Measurements from ENCODE around the gene CPEB3.
"Not testable (repeated sequence)": the region's sequence is repeated elsewhere in the genome, so short reads cannot be mapped to it uniquely, and the experiment has no call there.

CPEB3 gene

DNA sequence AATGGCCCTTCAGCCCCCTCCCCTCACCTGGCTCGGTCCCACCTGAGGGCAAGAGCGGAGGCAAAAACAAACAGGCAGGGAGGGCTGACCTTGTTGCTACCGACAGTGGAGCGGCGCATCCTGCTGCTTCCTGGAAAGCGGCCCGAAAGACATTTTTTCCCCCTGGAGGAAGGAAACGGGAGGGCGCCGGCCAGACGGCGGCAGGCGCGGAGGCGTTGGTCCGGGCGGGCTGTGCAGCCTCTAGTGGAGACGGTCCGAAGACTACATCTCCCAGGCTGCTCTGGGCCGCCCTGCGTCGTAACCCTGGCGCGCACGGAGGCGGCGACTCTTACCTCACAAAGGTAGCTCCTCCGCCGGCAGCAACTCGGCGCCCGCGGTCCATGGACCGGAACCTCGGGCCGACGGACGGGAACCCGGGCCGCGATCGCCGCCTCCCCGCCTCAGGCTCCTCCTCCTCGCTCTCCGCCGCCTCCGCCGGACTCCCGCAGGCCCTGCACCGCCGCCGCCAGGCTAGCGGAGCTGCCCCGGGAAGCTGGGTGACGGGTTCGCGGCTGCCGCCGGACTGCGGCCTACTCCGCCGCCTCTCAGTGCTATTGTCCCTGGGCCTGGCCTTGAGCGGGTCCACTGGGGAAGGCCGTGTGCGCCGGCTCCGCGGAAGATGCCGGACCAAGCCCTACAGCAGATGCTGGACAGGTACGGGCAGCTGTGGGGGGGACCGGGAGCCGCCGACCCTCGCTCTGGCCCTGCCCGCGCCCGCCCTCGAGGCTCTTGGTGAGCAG lies at the start of gene CPEB3, which contains the start of gene MARCHF5:
CPEB3 (minus strand) TSS at position 242 of the 779 bp plus-strand sequence. CDS start 50,728 bp downstream, outside the sequence.
MARCHF5 (plus strand) TSS at position 331 of the 779 bp plus-strand sequence; CDS start at position 659, 328 bp downstream.
- peak; percentile 95 for DNase-seq

DNA sequence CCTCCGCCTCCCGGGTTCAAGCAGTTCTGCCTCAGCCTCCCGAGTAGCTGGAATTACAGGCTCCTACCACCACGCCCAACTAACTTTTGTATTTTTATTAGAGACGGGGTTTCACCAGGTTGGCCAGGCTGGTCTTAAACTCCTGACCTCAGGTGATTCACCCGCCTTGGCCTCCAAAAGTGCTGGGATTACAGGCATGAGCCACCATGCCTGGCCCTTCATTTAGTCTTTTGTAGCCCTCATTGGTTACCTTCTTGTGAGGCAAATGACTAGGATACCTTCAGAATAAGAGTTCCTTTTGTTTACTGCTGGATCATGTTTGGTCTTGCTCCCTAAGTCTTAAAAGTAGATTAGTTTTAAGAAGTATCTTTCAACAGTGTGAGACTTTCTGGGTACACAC lies 39.0 kb upstream of the CPEB3 start:
- DNase-seq = not testable (repeated sequence)

DNA sequence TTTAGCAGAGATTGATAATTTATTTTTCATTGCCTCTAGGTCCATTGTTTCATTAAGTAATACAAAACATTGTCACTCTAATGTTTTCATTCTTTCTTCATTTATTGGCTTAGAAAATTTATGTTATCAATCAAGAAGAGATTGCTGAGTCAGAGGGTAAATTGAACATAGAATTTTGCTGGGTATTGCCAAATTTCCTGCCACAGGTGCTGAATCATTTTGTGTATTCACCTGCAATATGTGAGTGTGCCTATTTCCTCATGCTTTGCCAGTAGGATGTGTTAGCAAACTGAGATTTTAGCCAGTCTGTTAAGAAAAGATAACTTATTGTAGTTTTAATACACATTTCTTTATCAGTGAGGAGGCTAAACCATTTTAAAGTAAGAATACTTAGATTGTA lies 38.1 kb upstream of the CPEB3 start:
- peak; percentile 10 for DNase-seq

DNA sequence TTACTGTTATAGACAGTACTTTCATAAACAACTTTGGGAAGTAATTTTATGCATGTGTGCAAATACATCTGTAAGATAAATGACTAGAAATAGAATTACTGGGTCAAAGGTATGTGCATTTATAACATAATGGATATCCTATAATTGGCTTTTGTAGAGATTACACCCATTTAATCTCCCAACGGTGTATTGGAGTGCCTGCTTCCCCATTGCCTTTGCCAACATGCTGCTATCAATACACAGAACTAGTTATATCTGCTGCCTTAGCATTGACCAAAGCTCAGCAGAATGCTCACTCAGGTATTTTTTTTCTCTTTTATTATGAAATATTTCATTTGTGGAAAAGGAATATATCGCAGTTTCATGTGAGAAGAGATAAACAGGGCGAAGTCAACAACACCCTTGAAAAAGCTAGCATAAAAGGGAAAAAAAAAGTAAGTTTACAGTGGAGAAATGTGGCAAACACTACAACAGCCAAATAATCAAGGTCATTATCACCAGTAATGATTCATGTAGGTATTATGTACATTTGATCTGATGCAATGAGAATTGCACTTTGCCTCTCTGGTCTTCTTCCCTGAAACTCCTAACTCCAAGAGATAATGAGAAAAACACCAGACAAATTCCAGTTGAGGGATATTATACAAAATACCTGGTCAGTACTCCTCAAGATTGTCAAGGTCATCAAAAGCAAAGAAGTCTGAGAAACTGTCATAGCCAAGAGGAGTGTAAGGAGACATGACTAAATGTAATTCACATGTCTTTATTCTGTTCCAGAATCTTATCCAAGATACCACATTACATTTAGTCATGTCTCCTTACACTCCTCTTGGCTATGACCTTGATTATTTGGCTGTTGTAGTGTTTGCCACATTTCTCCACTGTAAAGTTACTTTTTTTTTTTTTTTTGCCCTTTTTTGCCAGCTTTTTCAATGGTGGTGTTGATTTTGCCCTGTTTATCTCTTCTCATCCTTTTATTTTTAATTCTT lies 36.9 kb upstream of the CPEB3 start:
- peak; percentile 15 for DNase-seq

DNA sequence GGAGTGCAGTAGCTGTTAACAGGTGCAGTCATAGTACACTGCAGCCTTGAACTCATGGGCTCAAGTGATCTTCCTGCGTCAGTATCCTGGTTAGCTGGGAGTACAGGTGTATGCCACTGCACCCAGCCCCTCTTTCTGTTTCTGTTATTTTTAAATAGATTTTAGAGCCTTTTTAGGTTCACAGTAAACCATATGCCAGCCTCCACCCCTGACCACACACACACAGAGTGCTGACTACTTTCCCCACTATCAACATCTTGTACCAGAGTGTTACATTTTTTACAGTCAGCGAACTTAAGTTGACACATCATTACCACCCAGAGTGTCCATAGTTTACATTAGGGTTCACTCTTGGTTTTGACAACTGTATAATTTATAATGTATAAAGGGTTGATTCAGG lies 32.2 kb upstream of the CPEB3 start:
- DNase-seq = peak; percentile 42

DNA sequence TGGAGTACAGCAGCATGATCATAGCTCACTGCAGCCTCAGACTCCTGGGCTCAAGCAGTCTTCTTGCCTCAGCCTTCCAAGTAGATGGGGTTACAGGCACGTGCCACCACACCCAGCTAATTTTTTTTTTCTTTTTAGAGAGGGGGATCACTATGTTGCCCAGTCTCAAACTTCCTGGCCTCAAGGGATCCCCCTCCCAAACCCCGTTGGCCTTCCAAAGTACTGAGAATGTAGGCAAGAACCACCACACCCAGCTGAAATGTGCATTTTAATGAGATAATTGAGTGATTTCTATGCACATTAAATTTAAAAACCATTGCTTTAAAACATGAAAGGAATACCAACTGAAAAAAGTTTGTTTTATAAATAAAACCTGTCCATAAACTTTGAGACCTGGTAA lies 25.7 kb upstream of the CPEB3 start:
- DNase-seq = no peak

DNA sequence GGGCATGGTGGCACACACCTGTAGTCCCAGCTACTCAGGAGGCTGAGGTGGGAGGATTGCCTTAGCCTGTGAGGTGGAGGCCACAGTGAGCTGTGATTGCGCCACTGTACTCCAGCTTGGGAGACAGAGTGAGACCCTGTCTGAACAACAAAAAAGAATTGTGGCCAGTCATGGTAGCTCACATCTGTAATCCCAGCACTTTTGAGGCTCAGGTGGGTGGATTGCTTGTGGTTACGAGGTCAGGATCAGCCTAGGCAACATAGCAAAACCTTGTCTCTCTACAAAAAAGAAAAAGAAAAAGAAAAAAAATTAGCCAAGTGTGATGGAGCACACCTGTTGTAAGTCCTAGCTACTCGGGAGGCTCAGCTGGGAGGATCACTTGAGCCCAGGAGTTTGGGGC lies 22.9 kb upstream of the CPEB3 start:
- DNase-seq = no peak

DNA sequence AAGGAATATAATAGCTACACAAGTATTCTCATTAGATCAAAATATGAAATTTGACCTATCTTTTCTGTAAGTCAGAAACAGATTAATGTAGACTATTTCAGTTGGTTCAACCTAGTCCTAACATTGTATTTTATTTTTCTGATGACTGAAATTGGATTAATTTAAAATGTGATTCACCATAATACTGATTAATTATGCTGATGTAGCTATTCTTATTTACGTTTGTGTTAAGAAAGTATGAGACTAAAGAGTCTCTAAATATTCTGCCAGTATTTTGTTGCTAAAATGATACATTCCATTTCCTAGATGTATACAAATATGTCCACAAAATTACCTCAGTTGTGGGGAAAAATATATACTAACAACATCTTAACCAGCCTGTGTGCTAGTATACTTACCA lies 18.4 kb upstream of the CPEB3 start:
- no peak for DNase-seq

DNA sequence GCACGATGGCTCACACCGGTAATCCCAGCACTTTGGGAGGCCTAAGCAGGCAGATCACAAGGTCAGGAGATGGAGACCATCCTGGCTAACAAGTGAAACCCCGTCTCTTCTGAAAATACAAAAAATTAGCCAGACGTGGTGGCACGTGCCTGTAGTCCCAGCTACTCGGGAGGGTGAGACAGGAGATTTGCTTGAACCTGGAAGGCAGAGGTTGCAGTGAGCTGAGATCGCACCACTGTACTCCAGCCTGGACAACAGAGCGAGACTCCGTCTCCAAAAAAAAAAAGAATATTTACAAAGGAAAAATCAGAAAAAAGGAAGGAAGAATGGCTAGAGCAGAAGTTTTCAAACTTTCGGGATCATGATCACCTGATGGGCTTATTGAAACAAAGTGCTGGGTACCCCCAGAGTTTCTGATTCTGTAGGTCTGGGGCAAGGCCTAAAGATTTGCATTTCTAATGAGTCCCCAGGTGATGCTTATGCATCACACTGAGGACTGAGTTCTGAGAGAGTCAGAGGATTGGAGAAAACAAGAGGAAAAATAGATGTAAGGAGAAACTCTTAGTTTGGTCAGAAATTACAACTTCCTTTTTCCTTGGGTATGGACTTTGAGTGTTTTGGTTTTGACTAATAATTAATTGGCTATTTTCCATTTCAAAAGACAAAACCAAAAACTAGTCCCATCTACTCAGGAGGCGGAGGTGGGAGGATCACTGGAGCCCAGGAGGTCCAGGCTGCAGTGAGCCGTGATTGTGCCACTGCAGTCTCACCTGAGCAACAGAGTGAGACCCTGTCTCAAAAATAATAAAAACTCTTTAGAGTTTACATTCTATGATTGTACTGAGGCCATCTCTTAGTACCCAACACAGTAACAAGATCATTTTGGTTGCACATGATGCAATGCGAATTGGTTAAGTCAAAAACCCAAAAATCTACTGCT lies 14.5 kb upstream of the CPEB3 start:
- no peak for DNase-seq

DNA sequence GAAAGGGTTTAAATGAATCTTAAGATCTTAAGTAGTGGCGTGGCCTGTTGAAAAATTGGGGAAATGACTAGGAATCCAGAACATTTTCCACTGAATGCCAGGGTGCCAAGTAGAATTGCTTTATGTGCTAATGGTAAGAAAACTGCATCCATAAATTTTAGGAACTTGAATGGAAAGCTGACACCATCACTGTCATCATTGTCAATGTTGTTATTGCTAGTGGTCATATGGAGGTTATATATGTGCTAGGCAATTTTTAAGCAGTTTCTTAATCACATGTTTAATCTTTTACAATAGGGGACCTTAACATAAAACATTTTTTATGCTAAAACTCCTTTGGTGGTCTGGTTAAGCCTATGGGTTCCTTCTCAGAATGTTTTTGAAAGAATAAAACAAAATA lies 13.2 kb upstream of the CPEB3 start:
- DNase-seq = no peak

DNA sequence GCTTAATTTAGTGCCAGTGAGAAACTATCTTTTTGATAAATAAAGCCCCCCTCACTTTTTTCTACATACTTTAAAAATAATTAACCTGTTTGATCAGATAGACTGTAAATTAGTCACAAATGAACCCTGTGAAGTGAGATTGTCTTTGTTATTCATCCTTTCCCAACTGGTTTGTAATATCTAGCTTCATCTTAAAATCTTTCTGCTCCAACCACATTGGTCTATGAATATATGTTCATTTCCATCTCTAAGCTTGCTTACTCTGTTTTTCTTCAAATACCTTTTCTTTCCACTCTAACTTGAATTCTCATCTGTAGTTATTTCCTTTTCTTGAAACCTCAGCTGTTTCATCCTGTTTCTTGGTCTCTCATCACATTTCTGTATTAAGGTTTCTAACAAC lies 12.2 kb upstream of the CPEB3 start:
- no peak for DNase-seq

DNA sequence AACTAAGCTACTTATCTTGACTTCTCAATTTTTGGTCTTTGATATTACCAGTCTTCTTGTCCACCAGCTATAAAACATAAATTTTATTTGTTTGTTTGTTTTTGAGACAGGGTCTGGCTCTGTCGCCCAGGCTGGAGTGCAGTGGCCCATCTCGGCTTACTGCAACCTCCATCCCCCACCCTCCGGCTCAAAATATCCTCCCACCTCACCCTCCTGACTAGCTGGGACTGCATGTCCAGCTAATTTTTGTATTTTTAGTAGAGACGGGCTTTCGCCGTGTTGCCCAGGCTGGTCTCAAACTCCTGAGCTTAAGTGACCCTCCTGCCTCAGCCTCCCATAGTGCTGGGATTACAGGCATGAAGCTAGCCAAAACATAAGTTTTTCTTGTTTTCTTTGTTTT lies 7.6 kb upstream of the CPEB3 start:
- no peak for DNase-seq

DNA sequence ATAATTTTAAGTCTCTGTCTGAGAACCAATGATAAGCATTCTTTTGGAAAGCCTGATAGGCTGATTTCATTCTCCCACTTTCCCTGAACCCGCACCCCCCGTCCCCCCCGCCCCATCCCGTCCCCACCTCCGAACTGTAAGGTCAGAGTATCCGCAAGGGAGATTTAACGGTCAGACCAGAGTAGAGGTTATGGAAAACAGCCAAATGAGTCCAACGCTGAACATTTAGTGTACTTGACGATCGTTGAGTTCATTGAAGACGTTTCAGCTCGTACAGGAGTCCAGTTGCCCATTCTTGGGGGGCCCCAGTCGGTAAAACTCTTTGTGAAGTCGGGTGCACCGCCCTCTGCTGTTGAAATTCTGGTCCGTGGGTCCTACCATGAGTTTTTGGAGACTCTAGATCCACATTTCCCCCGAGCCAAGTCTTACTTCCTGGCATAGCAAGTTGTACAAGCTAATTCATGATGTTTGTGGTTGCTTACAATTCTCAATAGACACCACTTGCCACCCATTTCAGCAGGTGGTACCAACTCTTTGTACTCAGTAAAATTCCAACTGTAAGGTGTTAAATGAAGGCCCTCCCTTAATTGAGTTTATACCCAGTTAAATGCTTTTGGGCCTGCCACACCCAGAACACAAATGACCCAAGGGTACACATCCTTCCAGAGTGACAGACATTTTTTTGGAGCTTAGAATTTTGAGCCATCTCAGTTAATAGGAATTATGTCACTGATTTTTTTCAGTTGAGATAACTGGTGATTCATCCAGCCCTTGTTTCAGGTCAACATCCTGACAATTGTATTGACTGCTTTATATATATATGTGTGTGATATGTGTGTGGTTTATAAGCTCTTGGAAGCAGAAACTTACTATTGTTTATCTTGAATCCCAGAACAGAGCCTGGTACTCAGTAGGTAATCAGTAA lies 1.3 kb upstream of the CPEB3 start:
- peak; percentile 51 for DNase-seq

DNA sequence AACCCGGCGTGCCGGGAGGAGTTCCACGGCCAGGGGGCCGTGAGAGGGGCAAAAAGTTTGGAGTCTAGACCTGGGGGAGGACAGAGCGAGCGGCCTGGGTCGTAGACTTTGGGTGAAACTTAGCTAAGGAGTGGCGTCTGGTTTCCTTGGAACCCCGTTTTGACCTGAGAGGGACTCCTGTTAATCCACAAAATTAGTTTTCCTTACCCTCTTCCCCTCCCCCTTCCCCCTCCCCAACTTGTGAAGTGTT lies 663 bp upstream of the CPEB3 start:
- peak; percentile 44 for DNase-seq

DNA sequence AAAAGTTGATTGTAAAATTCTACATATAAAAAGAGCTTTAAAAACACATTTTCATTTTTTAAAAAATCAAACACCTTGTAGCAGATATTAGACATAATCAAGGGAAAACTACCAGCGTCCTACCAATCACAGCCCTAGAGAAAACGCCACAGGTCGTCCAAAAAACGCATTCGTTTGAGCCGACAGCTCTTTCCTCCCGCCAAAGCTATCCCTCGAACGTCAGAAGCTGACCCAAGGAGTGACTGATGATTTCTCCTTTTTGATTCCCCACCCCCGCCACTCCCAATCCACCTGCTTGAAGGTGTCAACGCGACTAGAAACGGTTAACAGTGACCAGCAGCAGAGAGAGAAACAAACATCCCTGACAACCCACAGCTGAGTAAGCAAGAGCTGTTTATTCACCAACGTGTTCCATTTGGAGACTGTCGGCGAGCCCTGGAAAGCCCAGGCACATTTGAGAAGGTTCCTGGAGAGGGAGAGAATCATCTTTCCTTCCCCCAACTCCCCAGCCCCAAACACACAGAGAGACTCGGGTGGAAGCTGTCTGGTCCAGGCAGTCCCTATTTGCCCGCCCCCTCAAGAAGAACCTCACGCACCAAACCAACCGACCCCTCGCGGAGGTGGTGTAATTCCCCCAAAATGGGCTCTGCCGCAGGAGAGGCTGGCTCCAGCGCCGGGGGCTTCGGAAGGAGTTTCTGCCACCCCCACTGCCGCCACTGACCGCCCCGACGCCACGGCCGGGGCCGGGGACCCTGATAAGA lies 622 bp downstream of the CPEB3 start:
- peak; percentile 87 for DNase-seq

DNA sequence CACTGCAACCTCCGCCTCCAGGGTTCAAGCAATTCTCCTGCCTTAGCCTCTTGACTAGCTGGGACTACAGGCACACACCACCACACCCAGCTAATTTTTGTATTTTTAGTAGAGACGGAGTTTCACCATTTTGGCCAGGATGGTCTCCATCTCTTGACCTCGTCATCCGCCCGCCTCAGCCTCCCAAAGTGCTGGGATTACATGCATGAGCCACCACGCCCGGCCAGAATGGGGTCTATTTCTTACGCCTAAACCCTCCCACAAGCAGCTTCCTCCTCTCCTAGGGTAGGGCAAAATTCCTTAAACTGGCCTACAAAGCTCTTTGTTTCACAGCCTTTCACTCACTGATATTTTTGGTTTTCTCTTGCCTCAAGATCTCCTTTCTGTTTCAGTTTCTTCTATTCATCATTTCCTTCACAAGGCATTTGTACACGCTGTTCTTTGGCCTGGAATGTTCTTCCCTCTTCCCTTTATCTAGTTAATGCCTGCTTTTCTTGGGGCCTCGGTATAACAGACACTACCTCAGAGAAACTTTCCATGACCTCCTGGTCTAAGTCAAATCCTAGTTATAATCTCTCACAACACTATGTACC lies 6.7 kb downstream of the CPEB3 start:
- no peak for DNase-seq

DNA sequence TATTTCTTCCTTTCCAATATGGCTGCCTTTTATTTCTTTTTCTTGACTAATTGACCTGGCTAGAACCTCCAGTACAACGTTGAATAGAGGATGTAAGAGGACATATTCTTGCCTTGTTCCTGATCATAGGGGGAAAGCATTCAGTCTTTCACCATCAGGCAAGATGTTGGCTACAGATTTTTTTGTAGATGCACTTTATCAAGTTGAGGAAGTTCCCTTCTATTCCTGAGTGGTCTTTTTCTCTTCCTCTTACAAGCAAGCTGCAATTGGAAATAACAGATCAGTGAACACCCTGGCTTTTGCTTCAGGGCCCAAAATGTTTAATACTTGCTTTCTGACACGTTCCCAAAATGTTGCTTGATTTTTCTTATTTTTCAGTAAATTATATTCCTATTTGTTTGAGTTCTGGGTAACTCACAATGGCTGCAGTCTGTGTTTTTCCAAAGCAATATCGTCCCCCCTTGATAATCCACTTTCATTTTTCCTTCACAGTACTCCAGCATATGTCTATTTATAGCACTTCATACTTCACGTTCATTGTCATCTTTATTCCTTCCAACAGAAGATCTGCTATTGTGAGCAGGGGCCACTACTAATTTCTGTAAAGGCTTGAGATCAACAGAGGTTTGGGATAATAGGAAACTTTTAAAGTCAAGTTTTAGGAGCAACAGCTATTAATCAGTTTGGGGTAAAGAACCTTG lies 11.7 kb downstream of the CPEB3 start:
- DNase-seq = no peak

DNA sequence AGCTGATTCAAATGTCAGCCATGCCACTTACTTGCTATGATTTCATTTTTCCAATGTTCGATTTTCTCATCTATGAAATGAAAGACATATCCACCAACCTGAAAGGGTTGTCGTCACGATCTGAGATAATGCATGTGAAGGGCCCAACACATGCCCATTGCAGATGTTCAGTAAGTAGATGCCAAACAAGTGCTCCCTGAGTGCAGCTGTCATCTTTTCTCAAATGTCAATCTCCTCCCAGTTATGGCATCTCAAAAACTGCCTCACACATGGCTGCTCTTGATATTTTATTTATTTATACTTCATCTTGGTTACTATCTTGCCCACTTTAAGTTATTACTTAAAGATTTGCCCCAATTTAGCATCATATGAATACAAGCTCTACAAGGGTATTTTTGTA lies 16.8 kb downstream of the CPEB3 start:
- no peak for DNase-seq

DNA sequence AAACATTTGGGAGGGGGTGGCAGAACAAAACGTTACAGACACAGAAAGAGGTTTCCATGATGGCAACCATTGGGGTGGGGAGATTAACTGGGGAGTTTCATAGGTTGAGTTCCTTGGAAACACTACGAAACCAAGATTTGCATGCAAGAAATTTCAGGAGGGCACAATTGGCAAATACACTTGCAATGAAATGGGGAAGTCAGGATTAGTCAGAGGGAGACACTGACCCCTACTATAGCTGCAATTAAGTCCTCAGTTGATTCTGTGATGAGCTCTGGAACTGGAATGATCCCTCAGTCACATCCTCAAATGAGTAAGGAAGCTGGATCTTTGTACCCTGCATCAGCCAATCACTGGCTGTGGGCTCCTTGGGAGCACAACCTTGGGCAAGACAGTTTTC lies 22.1 kb downstream of the CPEB3 start:
- DNase-seq = no peak

DNA sequence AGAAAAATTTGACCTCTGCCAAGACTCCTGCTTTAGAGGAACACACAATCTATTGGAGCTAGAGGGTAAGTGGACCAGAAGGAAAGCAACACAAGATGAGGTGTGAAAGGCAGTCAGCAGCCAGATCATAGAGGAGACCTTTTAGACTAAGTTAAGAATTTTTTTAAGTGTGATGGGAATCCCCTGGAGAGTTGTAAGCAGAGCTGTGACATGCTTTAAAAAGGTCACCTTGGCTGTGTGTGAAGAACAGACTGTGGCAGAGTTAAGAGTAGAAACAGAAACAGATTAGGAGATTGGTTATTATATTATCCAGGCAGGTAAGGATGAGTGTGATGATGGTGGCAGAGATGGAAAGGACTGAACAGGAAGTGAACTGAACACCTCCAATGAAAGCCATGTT lies 23.5 kb downstream of the CPEB3 start:
- no peak for DNase-seq

Measured in NCI-H69 (cell line).